ENCODE data around the gene RC3H1.
"Not testable (repeated sequence)": the region's sequence is repeated elsewhere in the genome, so short reads cannot be mapped to it uniquely, and the experiment has no call there.

Gene RC3H1

GRCh38 chr1:174022080-174022975 is at the start of gene RC3H1:
Gene RC3H1 (minus strand): TSS chr1:174022357. CDS start chr1:173992985, 29,372 bp downstream.
- DNase-seq (ENCODE audit: low read depth), result peak; percentile 59

- DNase-seq (ENCODE audit: low read depth), result no peak
Observed at GRCh38 chr1:174070614-174071013, 48.5 kb upstream of the RC3H1 start.

GRCh38 chr1:174068000-174068399 is 45.8 kb upstream of the RC3H1 start:
- no peak for DNase-seq (ENCODE audit: low read depth)

- no peak for DNase-seq (ENCODE audit: low read depth)
Observed at GRCh38 chr1:174060090-174060489, 37.9 kb upstream of the RC3H1 start.

GRCh38 chr1:174058624-174059023 is 36.5 kb upstream of the RC3H1 start:
- DNase-seq (ENCODE audit: low read depth), result no peak

GRCh38 chr1:174056609-174057008 is 34.5 kb upstream of the RC3H1 start:
- not testable (repeated sequence) for DNase-seq (ENCODE audit: low read depth)

GRCh38 chr1:174055797-174056196 is 33.6 kb upstream of the RC3H1 start:
- not testable (repeated sequence) for DNase-seq (ENCODE audit: low read depth)

GRCh38 chr1:174053826-174054225 is 31.7 kb upstream of the RC3H1 start:
- DNase-seq (ENCODE audit: low read depth), result no peak

GRCh38 chr1:174052621-174053020 is 30.5 kb upstream of the RC3H1 start:
- no peak for DNase-seq (ENCODE audit: low read depth)

GRCh38 chr1:174051956-174052355 is 29.8 kb upstream of the RC3H1 start:
- DNase-seq (ENCODE audit: low read depth), result no peak

- DNase-seq (ENCODE audit: low read depth), result no peak
Observed at GRCh38 chr1:174049514-174049913, 27.4 kb upstream of the RC3H1 start.

GRCh38 chr1:174044418-174045222 is 22.5 kb upstream of the RC3H1 start:
- no peak for DNase-seq (ENCODE audit: low read depth)

GRCh38 chr1:174042509-174042908 is 20.4 kb upstream of the RC3H1 start:
- not testable (repeated sequence) for DNase-seq (ENCODE audit: low read depth)

- DNase-seq (ENCODE audit: low read depth), result no peak
Observed at GRCh38 chr1:174041369-174041768, 19.2 kb upstream of the RC3H1 start.

GRCh38 chr1:174040387-174040786 is 18.2 kb upstream of the RC3H1 start:
- DNase-seq (ENCODE audit: low read depth), result peak; percentile 62

GRCh38 chr1:174039027-174039426 is 16.9 kb upstream of the RC3H1 start:
- no peak for DNase-seq (ENCODE audit: low read depth)

- no peak for DNase-seq (ENCODE audit: low read depth)
Observed at GRCh38 chr1:174036798-174037197, 14.6 kb upstream of the RC3H1 start.

- DNase-seq (ENCODE audit: low read depth), result no peak
Observed at GRCh38 chr1:174036204-174036603, 14.0 kb upstream of the RC3H1 start.

GRCh38 chr1:174032671-174033222 is 10.6 kb upstream of the RC3H1 start:
- no peak for DNase-seq (ENCODE audit: low read depth)

GRCh38 chr1:174031099-174031498 is 8.9 kb upstream of the RC3H1 start:
- DNase-seq (ENCODE audit: low read depth), result no peak

GRCh38 chr1:174028495-174028894 is 6.3 kb upstream of the RC3H1 start:
- no peak for DNase-seq (ENCODE audit: low read depth)

GRCh38 chr1:174023440-174023839 is 1.3 kb upstream of the RC3H1 start:
- DNase-seq (ENCODE audit: low read depth), result no peak

GRCh38 chr1:174022976-174023277 is 770 bp upstream of the RC3H1 start:
- DNase-seq (ENCODE audit: low read depth), result no peak
